SK-N-SH (cell line): ENCODE results near the gene CDC123. TPM values are rescaled to one million over a fixed set of nuclear protein-coding genes. Genes with fewer than 3 reads are reported as not detected.

Source experiments
- CTCF ChIA-PET: fragments of 300-600, 350-600 bp; formaldehyde crosslinking; extraction: SDS; loops from one replicate; lab custom pipeline; 2021; lab: Yijun Ruan, JAX
- POLR2A ChIA-PET: fragments of 350-600 bp; sonication (Branson Sonifier 250); formaldehyde crosslinking; extraction: SDS; loops from one replicate; lab custom pipeline; 2020; ENCODE audit warnings: antibody characterized with exemption, inconsistent platforms; lab: Yijun Ruan, JAX
- DNase-seq: peaks from one replicate; pipeline ENCODE4 v3.0.0; 2012
- H2AFZ ChIP-seq: fragments of 200-600 bp; sonication (generic); 2 replicates; pipeline ENCODE4 v1.8.1; 2016; ENCODE audit warnings: antibody characterized with exemption, mild to moderate bottlenecking, low read depth
- H3F3A ChIP-seq: fragments of 200-600 bp; sonication (generic); replicated peaks from 2 replicates; pipeline ENCODE3; 2016; ENCODE audit warnings: antibody characterized with exemption, mild to moderate bottlenecking; ENCODE audit not compliant: insufficient read depth
- H3K27ac ChIP-seq, 2 experiments: fragments of 200-500 bp in 1 of 2; fragments of 200-600 bp in 1 of 2; sonication (Bioruptor generic) in 1 of 2; sonication (generic), shearing (Covaris generic) in 1 of 2; 2 replicates each; pipeline versions ENCODE4 v1.5.1 to v1.6.1; 2014 to 2016; ENCODE audit warnings: low read depth in 2 of 2, inconsistent platforms in 1 of 2, low read length in 1 of 2, mild to moderate bottlenecking in 1 of 2, mixed read lengths in 1 of 2
- H3K27me3 ChIP-seq: fragments of 200-600 bp; sonication (generic), shearing (Covaris generic); 2 replicates; pipeline ENCODE4 v1.6.1; 2016; ENCODE audit warnings: mixed run types; ENCODE audit not compliant: insufficient read depth
- H3K36me3 ChIP-seq, 2 experiments: fragments of 200-500 bp in 1 of 2; fragments of 200-600 bp in 1 of 2; sonication (Bioruptor generic) in 1 of 2; sonication (generic) in 1 of 2; replicated peaks in 1 of 2; 2 replicates each; pipeline versions ENCODE3 to v1.5.1; 2014 to 2016; ENCODE audit warnings: low read length in 1 of 2, mild to moderate bottlenecking in 1 of 2; ENCODE audit not compliant: insufficient read depth in 2 of 2, control insufficient read depth in 1 of 2
- H3K4me1 ChIP-seq, 2 experiments: fragments of 200-500 bp in 1 of 2; fragments of 200-600 bp in 1 of 2; sonication (Bioruptor generic) in 1 of 2; sonication (generic), shearing (Covaris generic) in 1 of 2; 2 replicates each; pipeline versions ENCODE4 v1.5.1 to v1.6.1; 2014 to 2016; ENCODE audit warnings: low read depth in 1 of 2, low read length in 1 of 2, mixed run types in 1 of 2; ENCODE audit not compliant: insufficient read depth in 2 of 2, control insufficient read depth in 1 of 2
- H3K4me2 ChIP-seq: fragments of 200-600 bp; sonication (generic), shearing (Covaris generic); 2 replicates; pipeline ENCODE4 v1.6.1; 2017; ENCODE audit warnings: mixed run types
- H3K4me3 ChIP-seq, 2 experiments: fragments of 200-500 bp in 1 of 2; fragments of 200-600 bp in 1 of 2; sonication (Bioruptor generic) in 1 of 2; sonication (generic), shearing (Covaris generic) in 1 of 2; 2 replicates each; pipeline versions ENCODE4 v1.5.1 to v1.8.1; 2014 to 2016; ENCODE audit warnings: low read depth in 2 of 2, inconsistent platforms in 1 of 2, low read length in 1 of 2, mild to moderate bottlenecking in 1 of 2, mixed read lengths in 1 of 2, moderate library complexity in 1 of 2
- H3K79me2 ChIP-seq: fragments of 200-600 bp; sonication (generic); 2 replicates; pipeline ENCODE4 v1.8.1; 2017; ENCODE audit warnings: mild to moderate bottlenecking; ENCODE audit not compliant: insufficient read depth
- H3K9ac ChIP-seq: fragments of 200-600 bp; sonication (generic); 2 replicates; pipeline ENCODE4 v1.6.1; 2017; ENCODE audit warnings: mixed run types
- H3K9me2 ChIP-seq: fragments of 200-600 bp; sonication (generic); 2 replicates; pipeline ENCODE4 v1.6.1; 2017; ENCODE audit warnings: mixed run types
- H3K9me3 ChIP-seq: fragments of 200-600 bp; sonication (generic); 2 replicates; pipeline ENCODE4 v1.6.1; 2017; ENCODE audit warnings: mixed run types, mild to moderate bottlenecking, moderate library complexity
- H4K20me1 ChIP-seq: fragments of 200-600 bp; sonication (generic); 2 replicates; pipeline ENCODE4 v1.6.1; 2017; ENCODE audit warnings: mild to moderate bottlenecking, mixed run types; ENCODE audit not compliant: insufficient read depth
- CHD2 ChIP-seq: fragments of 150-350 bp; IDR thresholded peaks from 2 replicates; pipeline ENCODE4 v1.6.1; 2018; ENCODE audit warnings: low read length; ENCODE audit not compliant: partially characterized antibody
- ELF1 ChIP-seq: IDR thresholded peaks from 2 replicates; pipeline ENCODE4 v1.4.0; 2012
- EZH2phosphoT487 ChIP-seq: fragments of 200-600 bp; sonication (generic); IDR thresholded peaks from 2 replicates; pipeline ENCODE4 v1.6.1; 2017; ENCODE audit warnings: low read depth, mixed run types, mild to moderate bottlenecking, antibody characterized with exemption, moderate library complexity, borderline replicate concordance
- FOXJ3 ChIP-seq: sonication (generic); formaldehyde crosslinking; IDR thresholded peaks from 2 replicates; pipeline ENCODE4 v1.5.1; 2020; ENCODE audit warnings: mild to moderate bottlenecking, missing genetic modification reagents
- GABPA ChIP-seq: IDR thresholded peaks from 2 replicates; pipeline ENCODE4 v1.4.0; 2012; ENCODE audit warnings: low read depth, mild to moderate bottlenecking
- GATA2 ChIP-seq: sonication (generic); formaldehyde crosslinking; IDR thresholded peaks from 2 replicates; pipeline ENCODE4 v1.5.0; 2020; ENCODE audit warnings: mild to moderate bottlenecking, missing genetic modification reagents
- JUND ChIP-seq: IDR thresholded peaks from 2 replicates; pipeline ENCODE4 v1.4.0; 2012
- MAX ChIP-seq: IDR thresholded peaks from 2 replicates; pipeline ENCODE4 v1.4.0; 2012; ENCODE audit warnings: low read depth
- MXI1 ChIP-seq: IDR thresholded peaks from 2 replicates; pipeline ENCODE4 v1.6.1; 2012; ENCODE audit warnings: mild to moderate bottlenecking, low read depth, low read length, improper control_type of control experiment
- NFIC ChIP-seq: IDR thresholded peaks from 2 replicates; pipeline ENCODE4 v1.4.0; 2012; ENCODE audit warnings: borderline replicate concordance
- PBX3 ChIP-seq: IDR thresholded peaks from 2 replicates; pipeline ENCODE4; 2012
- RCOR1 ChIP-seq: fragments of 150-350 bp; IDR thresholded peaks from 2 replicates; pipeline ENCODE4 v1.6.1; 2017; ENCODE audit warnings: antibody characterized with exemption, low read length
- RFX5 ChIP-seq: IDR thresholded peaks from 2 replicates; pipeline ENCODE4 v1.6.1; 2012; ENCODE audit warnings: mild to moderate bottlenecking, improper control_type of control experiment, low read length
- RXRA ChIP-seq: IDR thresholded peaks from 2 replicates; pipeline ENCODE4 v1.4.0; 2012; ENCODE audit warnings: low read depth, mild to moderate bottlenecking, borderline replicate concordance
- SIN3A ChIP-seq: IDR thresholded peaks from 2 replicates; pipeline ENCODE4 v1.6.1; 2012; ENCODE audit warnings: low read depth, mild to moderate bottlenecking, low read length, moderate library complexity, borderline replicate concordance
- SMC3 ChIP-seq: IDR thresholded peaks from 2 replicates; pipeline ENCODE4 v1.6.1; 2012; ENCODE audit warnings: low read depth, low read length, improper control_type of control experiment
- TCF12 ChIP-seq: IDR thresholded peaks from 2 replicates; pipeline ENCODE4 v1.4.0; 2012
- TEAD4 ChIP-seq: IDR thresholded peaks from 2 replicates; pipeline ENCODE4 v1.4.0; 2012; ENCODE audit warnings: mild to moderate bottlenecking, borderline replicate concordance; ENCODE audit not compliant: insufficient read depth
- USF2 ChIP-seq: fragments of 150-350 bp; IDR thresholded peaks from 2 replicates; pipeline ENCODE4 v1.6.1; 2017; ENCODE audit warnings: antibody characterized with exemption, low read length, low read depth, borderline replicate concordance
- YY1 ChIP-seq: IDR thresholded peaks from 2 replicates; pipeline ENCODE4 v1.4.0; 2012; ENCODE audit warnings: low read depth, mild to moderate bottlenecking
- WGBS: methylation state at CpG from one replicate; pipeline ENCODE4 v1.1.6; 2017; ENCODE audit warnings: low lambda C conversion rate; 5-methylcytosine and 5-hydroxymethylcytosine counted together
- polyA plus RNA-seq, 3 experiments: library from polyadenylated mRNA; depleted of rRNA; stranded (reverse); fragments of >200 nt; gene quantifications; 2 replicates each; pipeline ENCODE4 v1.2.3, GENCODE V29; 2012

The CDC123 gene
- polyA plus RNA-seq, 1 of the 3 experiments (the other 2 are of a cell fraction), result 139 TPM

- TF ChIP-seq CHD2 (peak; percentile 98), FOXJ3 (CRISPR knock-in tag) (no peak), TEAD4 (no peak), GABPA (peak; percentile 92), JUND (no peak), GATA2 (CRISPR knock-in tag) (no peak), PBX3 (no peak), SMC3 (no peak), RCOR1 (no peak), USF2 (no peak), EZH2phosphoT487 (no peak), ELF1 (peak; percentile 88; the same call in 1 of the 2 replicates), TCF12 (peak; percentile 26; the same call in 1 of the 2 replicates), RXRA (no peak)
Observed at GRCh38 chr10:12195603-12196506, at the start of gene CDC123, which contains the start of gene NUDT5 (continued).

- Histone ChIP-seq H3K4me2 (no peak overlapping the region), H3K36me3 (peaks cover 19 to 33% of the 10 kb centered on the region in 2 experiments), H3F3A (no peaks in the 10 kb centered on the region), H4K20me1 (no peaks in the 10 kb centered on the region), H3K4me3 (no peak overlapping the region), H3K27ac (no peak overlapping the region), H3K9me3 (no peaks in the 10 kb centered on the region; the same call in 1 of the 2 replicates), H3K9me2 (no peaks in the 10 kb centered on the region)
- 72% methylated on average over 4 of the region's 4 CpGs for WGBS
- CTCF ChIA-PET, result interaction anchor here (1.2 kb wide), 1 partner anchor 12 kb away, joined by 3 read pairs; no protein-coding TSS in a partner anchor
- no peak for TF ChIP-seq MXI1
- TF ChIP-seq YY1, result no peak
- no peak for TF ChIP-seq JUND
- no peak for TF ChIP-seq FOXJ3 (CRISPR knock-in tag)
- TF ChIP-seq NFIC, result no peak
- TF ChIP-seq CHD2, result no peak
- TF ChIP-seq EZH2phosphoT487, result no peak
- no peak for TF ChIP-seq RFX5
- no peak for TF ChIP-seq GABPA
- no peak for TF ChIP-seq USF2
- no peak for TF ChIP-seq MAX
- TF ChIP-seq RXRA, result no peak
- TF ChIP-seq SIN3A, result no peak
- TF ChIP-seq, all 33 proteins: peak for 0
- DNase-seq, result no peak
- no peaks in the 10 kb centered on the region; the same call in 1 of the 2 replicates for H3K79me2 ChIP-seq
- H3K9ac ChIP-seq, result no peak overlapping the region
- peaks cover 0 to 2% of the 10 kb centered on the region in 2 experiments; a peak in 2 of 4 replicates for H3K4me1 ChIP-seq
- H2AFZ ChIP-seq, result no peak overlapping the region
- H3K27me3 ChIP-seq, result no peaks in the 10 kb centered on the region
- POLR2A ChIA-PET, result no interaction called here
Observed at GRCh38 chr10:12150163-12150562, 45.8 kb upstream of the CDC123 start.
